ENCODE measurements around the gene FCGR2B. TPM values are rescaled to one million over a fixed set of nuclear protein-coding genes. Genes with fewer than 3 reads are reported as not detected.
A peak's percentile ranks its signal among the peaks of the same experiment; 100 is the strongest.

Gene FCGR2B
- total and polyA plus RNA-seq, 2 of the 13 experiments (the other 11 are each of a cell fraction or from before 2014, with no cell fraction given): not detected

GRCh38 chr1:161702250-161702649 is 39.3 kb downstream of the FCGR2B start (continued):
- TF ChIP-seq, protein P1, sequence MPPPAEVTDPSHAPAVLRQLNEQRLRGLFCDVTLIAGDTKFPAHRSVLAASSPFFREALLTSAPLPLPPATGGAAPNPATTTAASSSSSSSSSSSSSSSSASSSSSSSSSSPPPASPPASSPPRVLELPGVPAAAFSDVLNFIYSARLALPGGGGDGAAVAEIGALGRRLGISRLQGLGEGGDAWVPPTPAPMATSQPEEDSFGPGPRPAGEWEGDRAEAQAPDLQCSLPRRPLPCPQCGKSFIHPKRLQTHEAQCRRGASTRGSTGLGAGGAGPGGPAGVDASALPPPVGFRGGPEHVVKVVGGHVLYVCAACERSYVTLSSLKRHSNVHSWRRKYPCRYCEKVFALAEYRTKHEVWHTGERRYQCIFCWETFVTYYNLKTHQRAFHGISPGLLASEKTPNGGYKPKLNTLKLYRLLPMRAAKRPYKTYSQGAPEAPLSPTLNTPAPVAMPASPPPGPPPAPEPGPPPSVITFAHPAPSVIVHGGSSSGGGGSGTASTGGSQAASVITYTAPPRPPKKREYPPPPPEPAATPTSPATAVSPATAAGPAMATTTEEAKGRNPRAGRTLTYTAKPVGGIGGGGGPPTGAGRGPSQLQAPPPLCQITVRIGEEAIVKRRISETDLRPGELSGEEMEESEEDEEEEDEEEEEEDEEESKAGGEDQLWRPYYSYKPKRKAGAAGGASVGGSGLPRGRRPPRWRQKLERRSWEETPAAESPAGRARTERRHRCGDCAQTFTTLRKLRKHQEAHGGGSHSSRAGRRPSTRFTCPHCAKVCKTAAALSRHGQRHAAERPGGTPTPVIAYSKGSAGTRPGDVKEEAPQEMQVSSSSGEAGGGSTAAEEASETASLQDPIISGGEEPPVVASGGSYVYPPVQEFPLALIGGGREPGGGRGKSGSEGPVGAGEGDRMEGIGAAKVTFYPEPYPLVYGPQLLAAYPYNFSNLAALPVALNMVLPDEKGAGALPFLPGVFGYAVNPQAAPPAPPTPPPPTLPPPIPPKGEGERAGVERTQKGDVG (CRISPR knock-in tag; IDR thresholded peaks at IDR 0.05; ENCODE audit: borderline replicate concordance): no peak
- TF ChIP-seq PAF1 (CRISPR knock-in tag; IDR thresholded peaks at IDR 0.05) (no peak), ZNF160 (CRISPR knock-in tag; IDR thresholded peaks at IDR 0.05) (0 out of 2 replicates have a peak, but pooled peaks have one; percentile 43), ZNF317 (CRISPR knock-in tag; IDR thresholded peaks at IDR 0.05) (peak; percentile 97), PHF5A (CRISPR knock-in tag; IDR thresholded peaks at IDR 0.05; ENCODE audit: low read depth, unreplicated experiment) (no peak), RARA (CRISPR knock-in tag; IDR thresholded peaks at IDR 0.05) (peak; percentile 78), ZUFSP (CRISPR knock-in tag; IDR thresholded peaks at IDR 0.05; ENCODE audit: borderline replicate concordance) (no peak), ZNF414 (CRISPR knock-in tag; IDR thresholded peaks at IDR 0.05) (no peak), CEBPG (CRISPR knock-in tag; IDR thresholded peaks at IDR 0.05) (peak; percentile 58; the same call in 1 of the 2 replicates), ZNF12 (CRISPR knock-in tag; IDR thresholded peaks at IDR 0.05) (0 out of 2 replicates have a peak, but pooled peaks have one; percentile 20)
- TF ChIP-seq, protein P2, sequence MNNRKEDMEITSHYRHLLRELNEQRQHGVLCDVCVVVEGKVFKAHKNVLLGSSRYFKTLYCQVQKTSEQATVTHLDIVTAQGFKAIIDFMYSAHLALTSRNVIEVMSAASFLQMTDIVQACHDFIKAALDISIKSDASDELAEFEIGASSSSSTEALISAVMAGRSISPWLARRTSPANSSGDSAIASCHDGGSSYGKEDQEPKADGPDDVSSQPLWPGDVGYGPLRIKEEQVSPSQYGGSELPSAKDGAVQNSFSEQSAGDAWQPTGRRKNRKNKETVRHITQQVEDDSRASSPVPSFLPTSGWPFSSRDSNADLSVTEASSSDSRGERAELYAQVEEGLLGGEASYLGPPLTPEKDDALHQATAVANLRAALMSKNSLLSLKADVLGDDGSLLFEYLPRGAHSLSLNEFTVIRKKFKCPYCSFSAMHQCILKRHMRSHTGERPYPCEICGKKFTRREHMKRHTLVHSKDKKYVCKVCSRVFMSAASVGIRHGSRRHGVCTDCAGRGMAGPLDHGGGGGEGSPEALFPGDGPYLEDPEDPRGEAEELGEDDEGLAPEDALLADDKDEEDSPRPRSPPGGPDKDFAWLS (CRISPR knock-in tag; IDR thresholded peaks at IDR 0.05; ENCODE audit: borderline replicate concordance): no peak
- TF ChIP-seq, protein P3, sequence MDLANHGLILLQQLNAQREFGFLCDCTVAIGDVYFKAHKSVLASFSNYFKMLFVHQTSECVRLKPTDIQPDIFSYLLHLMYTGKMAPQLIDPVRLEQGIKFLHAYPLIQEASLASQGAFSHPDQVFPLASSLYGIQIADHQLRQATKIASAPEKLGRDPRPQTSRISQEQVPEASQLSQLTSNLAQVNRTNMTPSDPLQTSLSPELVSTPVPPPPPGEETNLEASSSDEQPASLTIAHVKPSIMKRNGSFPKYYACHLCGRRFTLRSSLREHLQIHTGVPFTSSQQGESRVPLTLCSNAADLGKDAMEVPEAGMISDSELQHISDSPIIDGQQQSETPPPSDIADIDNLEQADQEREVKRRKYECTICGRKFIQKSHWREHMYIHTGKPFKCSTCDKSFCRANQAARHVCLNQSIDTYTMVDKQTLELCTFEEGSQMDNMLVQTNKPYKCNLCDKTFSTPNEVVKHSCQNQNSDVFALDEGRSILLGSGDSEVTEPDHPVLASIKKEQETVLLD (CRISPR knock-in tag; IDR thresholded peaks at IDR 0.05; ENCODE audit: low read depth): no peak
- TF ChIP-seq, protein P4, sequence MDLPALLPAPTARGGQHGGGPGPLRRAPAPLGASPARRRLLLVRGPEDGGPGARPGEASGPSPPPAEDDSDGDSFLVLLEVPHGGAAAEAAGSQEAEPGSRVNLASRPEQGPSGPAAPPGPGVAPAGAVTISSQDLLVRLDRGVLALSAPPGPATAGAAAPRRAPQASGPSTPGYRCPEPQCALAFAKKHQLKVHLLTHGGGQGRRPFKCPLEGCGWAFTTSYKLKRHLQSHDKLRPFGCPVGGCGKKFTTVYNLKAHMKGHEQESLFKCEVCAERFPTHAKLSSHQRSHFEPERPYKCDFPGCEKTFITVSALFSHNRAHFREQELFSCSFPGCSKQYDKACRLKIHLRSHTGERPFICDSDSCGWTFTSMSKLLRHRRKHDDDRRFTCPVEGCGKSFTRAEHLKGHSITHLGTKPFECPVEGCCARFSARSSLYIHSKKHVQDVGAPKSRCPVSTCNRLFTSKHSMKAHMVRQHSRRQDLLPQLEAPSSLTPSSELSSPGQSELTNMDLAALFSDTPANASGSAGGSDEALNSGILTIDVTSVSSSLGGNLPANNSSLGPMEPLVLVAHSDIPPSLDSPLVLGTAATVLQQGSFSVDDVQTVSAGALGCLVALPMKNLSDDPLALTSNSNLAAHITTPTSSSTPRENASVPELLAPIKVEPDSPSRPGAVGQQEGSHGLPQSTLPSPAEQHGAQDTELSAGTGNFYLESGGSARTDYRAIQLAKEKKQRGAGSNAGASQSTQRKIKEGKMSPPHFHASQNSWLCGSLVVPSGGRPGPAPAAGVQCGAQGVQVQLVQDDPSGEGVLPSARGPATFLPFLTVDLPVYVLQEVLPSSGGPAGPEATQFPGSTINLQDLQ (CRISPR knock-in tag; IDR thresholded peaks at IDR 0.05): no peak
- TF ChIP-seq, protein P5, sequence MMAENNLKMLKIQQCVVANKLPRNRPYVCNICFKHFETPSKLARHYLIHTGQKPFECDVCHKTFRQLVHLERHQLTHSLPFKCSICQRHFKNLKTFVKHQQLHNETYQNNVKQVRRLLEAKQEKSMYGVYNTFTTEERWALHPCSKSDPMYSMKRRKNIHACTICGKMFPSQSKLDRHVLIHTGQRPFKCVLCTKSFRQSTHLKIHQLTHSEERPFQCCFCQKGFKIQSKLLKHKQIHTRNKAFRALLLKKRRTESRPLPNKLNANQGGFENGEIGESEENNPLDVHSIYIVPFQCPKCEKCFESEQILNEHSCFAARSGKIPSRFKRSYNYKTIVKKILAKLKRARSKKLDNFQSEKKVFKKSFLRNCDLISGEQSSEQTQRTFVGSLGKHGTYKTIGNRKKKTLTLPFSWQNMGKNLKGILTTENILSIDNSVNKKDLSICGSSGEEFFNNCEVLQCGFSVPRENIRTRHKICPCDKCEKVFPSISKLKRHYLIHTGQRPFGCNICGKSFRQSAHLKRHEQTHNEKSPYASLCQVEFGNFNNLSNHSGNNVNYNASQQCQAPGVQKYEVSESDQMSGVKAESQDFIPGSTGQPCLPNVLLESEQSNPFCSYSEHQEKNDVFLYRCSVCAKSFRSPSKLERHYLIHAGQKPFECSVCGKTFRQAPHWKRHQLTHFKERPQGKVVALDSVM (CRISPR knock-in tag; IDR thresholded peaks at IDR 0.05): no peak; the same call in 1 of the 2 replicates
